Stimulated activated CD4-positive, alpha-beta T cell treated with anti-CD3 and anti-CD28 coated beads, Interleukin-2, amount 100 ng/mL, for 24 hours (primary cell): Measurements from ENCODE around the gene KRAS.

Experiments used
- DNase-seq, 2 donors: peaks; one replicate each; pipeline ENCODE4 v3.0.0-alpha.2; 2020

KRAS gene

DNA sequence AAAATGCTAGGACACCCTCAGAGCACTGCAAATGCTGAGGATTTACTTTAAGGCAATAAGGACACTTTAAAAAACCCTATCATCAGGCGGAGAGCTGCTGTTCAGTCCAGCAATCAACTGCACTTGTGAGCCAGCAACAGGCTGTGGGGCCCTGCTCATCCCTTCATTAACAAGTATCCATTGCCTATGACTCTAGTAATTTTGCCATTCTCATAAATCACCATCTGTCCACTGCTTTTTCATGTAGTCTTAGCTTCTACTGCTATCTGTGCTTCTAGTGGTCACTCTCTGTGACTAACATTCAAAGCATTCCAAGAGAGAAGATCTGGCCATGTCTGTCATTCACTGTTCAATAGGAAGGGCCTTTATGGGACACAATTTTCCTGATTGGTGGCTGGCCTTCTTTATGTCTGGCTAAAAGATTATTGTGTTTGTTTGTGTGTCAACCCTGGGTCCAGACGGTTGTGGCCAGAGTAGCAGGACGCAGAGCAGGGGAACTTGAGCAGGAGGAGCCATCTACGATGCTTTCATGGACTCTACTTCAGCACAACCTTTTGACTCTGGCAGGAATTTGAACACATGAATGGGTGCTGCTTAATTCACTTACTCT, 3.6 kb upstream of the KRAS start:
- DNase-seq = no peak

DNA sequence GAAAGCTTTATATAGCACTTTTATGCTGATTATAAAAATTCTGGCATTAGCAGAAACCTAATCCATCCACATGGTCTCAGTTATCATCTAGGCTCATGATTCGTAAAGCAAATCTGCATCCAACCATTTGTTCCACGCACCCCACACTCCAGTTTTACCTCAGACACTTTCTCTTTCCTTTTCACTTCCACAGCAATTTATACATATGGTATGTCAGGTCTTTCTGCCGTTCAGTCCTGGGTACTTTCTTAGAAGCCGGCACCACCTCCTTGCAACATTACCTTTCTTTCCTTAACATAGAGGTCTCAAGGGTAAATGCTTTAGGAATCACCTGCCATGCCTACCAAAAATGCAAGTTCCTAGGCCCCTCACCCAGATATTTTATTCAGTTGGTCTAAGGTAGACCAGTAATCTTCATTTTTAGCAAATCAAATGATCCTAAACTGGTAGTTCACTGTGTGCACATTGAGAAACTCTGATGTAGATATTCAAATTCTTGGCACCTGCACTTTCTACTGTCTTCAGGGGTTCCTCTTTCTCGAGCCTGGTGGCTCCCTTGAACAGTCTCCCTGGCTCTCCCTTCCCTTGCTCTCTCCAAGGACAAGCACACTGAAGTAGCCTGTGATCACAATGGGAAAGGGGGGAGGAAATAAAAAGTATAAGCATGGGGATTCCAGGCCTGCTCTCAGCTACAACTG, 2.8 kb upstream of the KRAS start:
- DNase-seq = no peak

DNA sequence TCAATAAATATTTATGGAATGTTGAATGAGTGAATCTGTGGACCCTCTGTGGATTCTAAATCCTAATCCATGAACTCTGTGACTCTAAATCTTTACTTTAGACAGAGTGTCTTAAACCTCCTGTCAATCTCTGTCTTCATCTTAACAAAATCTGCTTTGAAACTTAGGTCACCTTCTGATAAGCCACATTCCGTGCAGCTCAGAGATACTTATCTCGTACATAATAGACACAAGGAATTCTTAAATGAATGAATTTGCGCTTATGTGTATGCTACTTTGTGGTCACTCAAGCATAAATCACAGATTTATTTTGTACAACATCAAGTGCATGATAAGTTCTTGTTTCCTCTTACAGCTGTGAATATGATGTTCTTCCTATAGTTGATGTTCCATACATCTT, 2.2 kb upstream of the KRAS start:
- DNase-seq = no peak

GRCh38 chr12:25251769-25252168, 1.0 kb upstream of the KRAS start:
- no peak for DNase-seq

- DNase-seq = peak; percentile 50 to 57
Observed at GRCh38 chr12:25249931-25250738, 594 bp downstream of the KRAS start.

GRCh38 chr12:25248732-25249131, 2.0 kb downstream of the KRAS start:
- no peak for DNase-seq

DNA sequence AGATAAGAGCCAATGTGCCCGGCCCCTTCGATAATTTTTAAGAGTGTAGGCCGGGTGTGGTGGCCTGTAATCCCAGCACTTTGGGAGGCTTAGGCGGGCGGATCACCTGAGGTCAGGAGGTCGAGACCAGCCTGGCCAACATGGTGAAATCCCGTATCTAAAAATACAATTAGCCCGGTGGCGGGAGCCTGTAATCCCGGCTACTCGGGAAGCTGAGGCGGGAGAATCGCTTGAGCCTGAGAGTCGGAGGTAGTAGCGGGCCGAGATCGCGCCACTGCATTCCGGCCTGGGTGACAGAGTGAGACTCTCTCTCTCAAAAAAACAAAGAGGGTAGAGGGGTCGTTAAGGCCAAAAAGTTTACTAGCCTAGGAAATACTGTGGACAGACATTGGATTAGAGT, 2.6 kb downstream of the KRAS start:
- no peak for DNase-seq

GRCh38 chr12:25245491-25245890, 5.2 kb downstream of the KRAS start:
- DNase-seq = no peak

- no peak for DNase-seq
Observed at GRCh38 chr12:25243680-25243990, 7.1 kb downstream of the KRAS start.

DNA sequence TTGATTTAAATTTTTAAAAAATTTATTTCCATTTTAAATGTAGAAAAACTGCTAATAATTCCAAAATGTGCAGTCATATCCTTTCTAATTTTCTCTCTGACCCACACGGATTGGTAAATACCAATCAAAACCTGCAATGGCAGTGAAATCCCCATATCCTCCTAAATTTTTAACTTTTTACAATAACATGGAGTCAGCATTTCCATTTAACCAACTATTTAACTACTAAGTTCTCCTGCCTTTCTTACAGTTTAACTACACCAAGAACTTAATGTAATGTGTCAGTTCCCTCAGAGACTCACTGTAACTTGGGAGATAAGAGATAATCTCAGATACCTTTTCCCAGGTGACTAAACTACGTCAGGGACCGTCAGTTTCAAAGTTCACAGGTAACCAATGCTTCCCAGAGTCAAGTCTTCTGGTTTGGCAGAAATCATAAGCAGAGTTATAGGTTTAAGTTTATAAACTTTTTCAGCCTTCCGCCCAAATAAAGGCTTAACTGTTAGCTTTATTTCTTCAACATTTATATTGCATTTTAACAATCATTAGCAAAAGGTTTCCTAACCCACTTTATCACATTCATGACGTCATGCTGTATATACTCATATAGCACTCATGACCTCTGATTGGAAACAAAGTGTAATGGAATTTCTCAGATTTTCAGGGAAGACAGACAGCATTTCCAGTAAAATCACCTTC, 7.6 kb downstream of the KRAS start:
- DNase-seq = no peak

- no peak for DNase-seq
Observed at GRCh38 chr12:25241167-25242020, 9.3 kb downstream of the KRAS start.

GRCh38 chr12:25236626-25237025, 14.1 kb downstream of the KRAS start:
- no peak for DNase-seq

DNA sequence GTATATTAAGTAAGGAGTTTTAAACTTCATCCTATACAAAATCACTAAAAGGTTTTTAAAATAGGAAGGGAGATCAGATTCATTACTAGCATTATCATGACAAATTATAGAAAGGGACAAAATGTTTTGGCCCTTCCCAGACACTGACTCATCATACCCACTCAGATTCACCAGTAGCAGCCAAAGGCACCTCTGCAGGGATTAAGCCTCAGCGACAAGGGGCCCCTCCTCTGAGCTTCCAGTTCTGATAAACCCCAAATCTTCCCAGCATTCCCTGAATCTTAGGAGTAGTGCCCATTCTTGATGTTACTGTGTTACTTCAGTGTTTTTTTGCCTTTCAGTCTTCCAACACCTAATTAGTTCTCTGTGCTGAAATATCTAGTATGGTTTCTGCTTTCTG, 14.5 kb downstream of the KRAS start:
- DNase-seq = no peak

DNA sequence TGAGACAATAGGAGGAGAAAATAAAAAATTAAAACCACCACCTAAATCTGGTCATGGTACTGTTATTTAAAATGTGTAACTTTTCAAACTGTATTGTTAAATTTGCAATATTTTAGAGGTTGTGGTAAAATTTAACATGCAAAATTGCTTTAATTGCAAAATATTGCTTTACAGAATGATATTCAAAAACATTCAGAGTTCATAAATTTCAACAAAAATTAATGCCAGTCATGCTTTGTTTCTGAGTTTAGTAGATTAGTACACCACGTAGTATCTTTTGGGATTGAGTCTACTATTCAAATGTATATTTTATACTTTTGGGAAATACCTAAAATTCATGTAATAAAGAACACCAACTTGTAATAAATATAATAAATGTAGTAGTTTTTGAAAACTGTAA, 37.4 kb downstream of the KRAS start:
- no peak for DNase-seq

GRCh38 chr12:25208554-25208953, 42.2 kb downstream of the KRAS start:
- DNase-seq = no peak

- no peak for DNase-seq
Observed at GRCh38 chr12:25207846-25208245, 42.9 kb downstream of the KRAS start.

- no peak for DNase-seq
Observed at GRCh38 chr12:25207411-25207810, 43.3 kb downstream of the KRAS start.

DNA sequence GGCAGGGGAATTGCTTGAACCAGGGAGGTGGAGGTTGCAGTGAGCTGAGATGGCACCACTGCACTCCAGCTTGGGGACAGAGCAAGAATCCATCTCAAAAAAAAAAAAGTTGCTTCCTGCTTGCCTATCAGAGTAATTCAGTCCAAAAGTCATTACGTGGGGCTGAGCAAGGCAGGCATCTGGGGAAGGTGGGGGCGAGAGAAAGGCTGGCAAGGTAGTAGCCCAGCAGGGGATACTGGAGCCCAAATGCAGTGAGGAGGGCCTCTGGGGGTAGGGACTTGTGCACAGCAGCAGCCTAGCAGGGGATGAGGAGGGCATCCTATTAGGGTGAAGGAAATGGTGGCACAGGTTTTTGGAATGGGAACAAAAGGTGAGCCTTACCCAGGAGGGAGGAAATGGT, 48.6 kb downstream of the KRAS start:
- no peak for DNase-seq

DNA sequence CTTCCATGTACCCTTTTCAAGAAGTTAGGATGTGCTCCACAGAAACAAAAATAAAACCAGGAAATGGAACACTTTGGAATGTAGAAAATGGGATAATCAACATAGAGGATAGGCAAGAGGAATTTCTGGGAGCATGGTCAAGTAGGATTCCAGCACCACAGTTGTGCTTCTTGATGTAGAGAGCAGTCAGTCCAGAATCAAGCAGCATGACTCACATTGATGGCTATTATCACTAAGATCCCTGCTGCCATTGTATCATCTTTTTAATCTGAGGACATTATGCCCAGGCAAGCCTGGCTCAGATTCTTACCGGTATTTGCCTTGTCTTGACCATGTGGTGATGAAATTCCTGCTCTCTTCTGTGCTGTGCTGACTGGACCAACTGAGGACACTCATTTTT, 50.0 kb downstream of the KRAS start:
- no peak for DNase-seq

- DNase-seq = no peak
Observed at GRCh38 chr12:25197608-25198007, 53.1 kb downstream of the KRAS start.

DNA sequence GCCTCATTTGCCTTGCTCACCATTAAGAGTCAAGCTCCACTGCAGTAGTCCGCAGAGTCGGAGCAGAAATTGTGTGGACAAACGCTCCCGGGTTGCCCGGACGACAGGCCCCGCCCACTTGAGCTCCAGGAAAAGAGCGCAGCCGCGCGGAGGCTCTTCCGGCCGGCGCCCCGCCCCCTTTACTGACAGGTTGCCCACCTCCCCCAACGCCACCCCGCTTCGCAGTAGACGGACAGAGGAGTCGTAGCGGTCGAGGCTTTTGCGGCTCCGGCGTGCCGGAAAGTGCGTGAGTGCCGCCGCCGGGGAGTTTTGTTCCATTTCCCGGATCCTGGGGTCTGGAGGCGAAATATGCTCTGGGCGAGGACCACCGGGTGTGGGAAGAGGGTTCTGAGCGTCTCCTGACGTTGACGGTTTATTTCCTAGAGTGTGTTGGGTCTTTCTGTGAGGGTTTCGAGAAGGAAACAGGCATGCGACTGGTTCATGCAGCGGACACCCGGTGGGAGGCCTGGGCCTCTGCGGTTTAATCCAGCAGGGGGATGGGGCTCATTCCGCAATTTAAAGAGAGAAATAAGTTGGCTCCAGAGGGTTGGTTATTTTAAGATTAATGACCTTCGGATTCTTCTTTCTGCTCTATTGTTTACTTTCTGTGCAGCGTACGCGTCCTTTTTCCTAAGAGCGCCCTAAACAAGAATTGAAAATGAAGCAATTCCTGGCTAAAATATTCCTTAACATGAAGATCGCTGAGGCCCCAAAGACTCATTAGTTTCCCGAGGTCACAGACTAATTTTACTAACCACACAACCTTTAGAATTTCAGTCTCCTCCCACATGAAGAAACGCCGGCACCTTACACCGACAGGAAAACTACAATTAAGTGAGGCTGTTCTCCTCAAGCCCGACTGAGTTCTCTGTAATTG, 55.4 kb downstream of the KRAS start, which contains the start of the genes DNAI7 and ETFRF1:
DNAI7 (minus strand) TSS at position 105 of the 916 bp plus-strand sequence; CDS start at position 23, 82 bp downstream.
ETFRF1 (plus strand) TSS at position 182 of the 916 bp plus-strand sequence. CDS start 8,720 bp downstream, outside the sequence.
- peak; percentile 98 to 99 for DNase-seq
